GM12891 (cell line): Measurements from ENCODE around the gene STEAP2.

Experiments used
- POLR2A ChIP-seq: IDR thresholded peaks from 2 replicates; pipeline ENCODE4 v1.6.1; 2011; ENCODE audit warnings: low read depth, low read length, control low read depth
- POLR2AphosphoS5 ChIP-seq: IDR thresholded peaks from 2 replicates; pipeline ENCODE4 v1.6.1; 2011; ENCODE audit warnings: low read depth, low read length, control low read depth

DNA sequence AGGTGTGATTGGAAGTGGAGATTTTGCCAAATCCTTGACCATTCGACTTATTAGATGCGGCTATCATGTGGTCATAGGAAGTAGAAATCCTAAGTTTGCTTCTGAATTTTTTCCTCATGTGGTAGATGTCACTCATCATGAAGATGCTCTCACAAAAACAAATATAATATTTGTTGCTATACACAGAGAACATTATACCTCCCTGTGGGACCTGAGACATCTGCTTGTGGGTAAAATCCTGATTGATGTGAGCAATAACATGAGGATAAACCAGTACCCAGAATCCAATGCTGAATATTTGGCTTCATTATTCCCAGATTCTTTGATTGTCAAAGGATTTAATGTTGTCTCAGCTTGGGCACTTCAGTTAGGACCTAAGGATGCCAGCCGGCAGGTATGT is 13.6 kb downstream of the STEAP2 start:
- TF ChIP-seq POLR2A = no peak
- no peak for TF ChIP-seq POLR2AphosphoS5
